H4 (cell line): ENCODE results near the gene STK24. TPM values are rescaled to one million over a fixed set of nuclear protein-coding genes. Genes with fewer than 3 reads are reported as not detected.
"Not testable (repeated sequence)": the region's sequence is repeated elsewhere in the genome, so short reads cannot be mapped to it uniquely, and the experiment has no call there.

ENCODE experiments used
- DNase-seq: peaks from one replicate; pipeline ENCODE4 v3.0.0-alpha.2; 2015; ENCODE audit warnings: low spot score
- total RNA-seq: library from RNA; depleted of rRNA; stranded (reverse); fragments of >200 nt; shearing (Covaris generic); gene quantifications from 2 replicates; pipeline ENCODE4 v1.2.3, GENCODE V29; 2014

Gene STK24
- total RNA-seq, 1 experiment from 2014 or later, result 57.3 TPM

- DNase-seq, result no peak
These were observed 140.5 kb downstream of the STK24 start for GRCh38 chr13:98436233-98436910.

DNA sequence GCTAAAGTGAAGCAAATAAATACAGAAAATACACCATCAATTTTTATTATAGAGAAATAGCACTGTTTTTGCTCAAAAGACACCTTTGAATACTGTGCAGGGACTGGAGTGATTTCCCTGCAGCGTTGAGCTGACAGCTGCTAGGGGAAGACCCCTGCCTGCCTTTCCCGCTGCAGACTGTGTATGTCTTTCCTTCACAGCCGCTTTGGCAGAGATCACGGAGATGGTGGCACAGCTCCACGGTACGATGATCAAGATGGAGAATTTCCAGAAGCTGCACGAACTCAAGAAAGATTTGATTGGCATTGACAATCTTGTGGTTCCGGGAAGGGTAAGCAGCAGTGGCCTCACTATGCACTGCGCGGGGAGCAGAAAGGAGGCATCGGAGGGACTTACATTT lies 141.5 kb downstream of the STK24 start:
- no peak for DNase-seq

DNA sequence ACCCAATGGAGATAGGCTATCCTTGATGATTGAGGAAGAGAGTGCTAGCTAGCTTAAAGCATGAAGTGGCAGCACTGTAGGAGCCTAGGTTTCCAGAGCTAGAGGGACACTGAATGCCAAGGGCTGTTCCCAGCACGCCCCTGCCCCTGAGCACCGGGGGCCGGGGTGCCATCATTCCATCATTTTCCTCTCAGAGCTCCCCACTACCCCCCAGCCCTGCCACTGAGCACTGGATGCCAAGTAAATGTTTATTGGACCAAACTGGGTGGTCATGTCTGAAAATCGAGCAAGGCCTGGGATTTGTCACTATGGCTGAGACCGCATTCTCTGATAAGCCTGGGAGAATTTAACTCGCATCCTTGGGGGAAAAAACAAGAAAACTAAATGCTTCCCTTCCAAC lies 142.8 kb downstream of the STK24 start:
- DNase-seq, result no peak

DNA sequence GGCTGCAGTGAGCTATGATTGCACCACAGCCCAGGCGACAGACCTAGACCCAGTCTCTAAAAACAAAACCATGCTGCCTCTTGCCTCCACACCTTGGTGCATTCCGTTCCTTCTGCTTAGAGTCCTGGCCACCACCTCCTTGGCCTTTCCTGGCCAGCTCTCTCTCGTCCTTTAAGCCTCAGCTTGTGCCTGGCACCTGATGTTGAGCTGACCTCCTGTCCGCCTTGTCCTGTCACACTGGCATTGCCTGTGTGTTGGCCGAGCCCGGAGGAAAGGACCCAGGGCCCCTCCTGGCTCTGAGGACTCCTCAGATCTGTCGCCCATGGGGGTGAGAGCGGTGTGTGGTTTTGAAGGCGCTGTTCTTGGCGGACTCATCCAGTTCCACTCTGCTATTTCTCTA lies 143.3 kb downstream of the STK24 start:
- no peak for DNase-seq

DNA sequence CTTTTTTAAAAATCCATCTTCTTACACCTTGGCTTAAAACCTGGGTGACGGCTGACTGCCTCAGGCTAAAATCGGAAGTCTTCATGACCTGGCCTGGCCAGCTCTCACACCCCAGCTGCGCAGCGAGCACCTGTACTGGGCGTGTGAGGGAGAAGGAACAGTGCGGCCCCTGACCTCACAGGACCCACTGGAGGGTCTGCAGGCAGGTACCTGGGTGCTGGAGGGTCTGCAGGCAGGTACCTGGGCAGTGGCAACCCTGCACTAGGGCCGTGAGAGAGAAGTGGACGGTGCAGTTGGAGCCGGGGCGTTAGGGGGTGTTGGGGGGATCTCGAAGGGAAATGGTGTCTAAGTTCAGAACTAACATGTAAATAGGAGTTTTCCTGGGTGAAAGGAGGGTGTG lies 144.3 kb downstream of the STK24 start:
- DNase-seq, result no peak

GRCh38 chr13:98429977-98430736 lies 146.8 kb downstream of the STK24 start:
- no peak for DNase-seq

GRCh38 chr13:98429531-98429930 lies 147.4 kb downstream of the STK24 start:
- DNase-seq, result no peak

- DNase-seq, result no peak
These were observed 147.8 kb downstream of the STK24 start for GRCh38 chr13:98429081-98429480.

- DNase-seq, result no peak
These were observed 148.5 kb downstream of the STK24 start for GRCh38 chr13:98428256-98428966.

DNA sequence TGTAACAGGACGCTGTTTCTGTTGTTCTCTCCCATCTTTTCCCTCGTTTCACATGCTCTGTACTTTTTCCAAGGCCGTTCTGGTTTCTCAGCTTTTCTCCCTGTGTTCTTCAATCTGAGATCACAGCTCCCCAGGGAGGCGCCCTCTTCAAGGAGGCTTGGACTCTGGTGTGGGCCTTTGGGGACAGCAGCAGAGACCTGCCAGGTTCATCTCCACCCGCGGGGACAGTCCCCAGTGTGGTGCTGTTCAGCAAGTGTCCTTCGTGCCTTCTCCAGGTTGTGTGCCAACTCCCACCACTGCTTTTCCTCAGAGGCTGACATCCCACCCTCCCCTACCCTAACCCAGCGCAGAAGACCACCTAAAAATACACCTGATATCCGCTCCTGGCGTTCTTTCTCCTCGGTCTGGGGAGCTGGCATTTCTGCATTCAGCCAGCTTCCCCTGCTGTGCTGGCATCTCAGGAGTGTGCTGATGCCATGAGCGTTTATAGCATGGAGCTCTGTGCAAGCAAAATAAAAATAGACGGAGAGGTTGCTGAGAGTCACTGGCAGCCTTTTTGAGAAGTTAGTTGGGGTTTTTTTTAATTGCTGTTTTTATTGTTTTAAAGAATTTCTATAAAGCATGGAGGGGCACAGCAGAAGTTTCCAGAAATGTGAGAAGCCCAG lies 149.4 kb downstream of the STK24 start:
- DNase-seq, result no peak

GRCh38 chr13:98423417-98423816 lies 153.5 kb downstream of the STK24 start:
- no peak for DNase-seq

- no peak for DNase-seq
These were observed 154.9 kb downstream of the STK24 start for GRCh38 chr13:98422046-98422445.

DNA sequence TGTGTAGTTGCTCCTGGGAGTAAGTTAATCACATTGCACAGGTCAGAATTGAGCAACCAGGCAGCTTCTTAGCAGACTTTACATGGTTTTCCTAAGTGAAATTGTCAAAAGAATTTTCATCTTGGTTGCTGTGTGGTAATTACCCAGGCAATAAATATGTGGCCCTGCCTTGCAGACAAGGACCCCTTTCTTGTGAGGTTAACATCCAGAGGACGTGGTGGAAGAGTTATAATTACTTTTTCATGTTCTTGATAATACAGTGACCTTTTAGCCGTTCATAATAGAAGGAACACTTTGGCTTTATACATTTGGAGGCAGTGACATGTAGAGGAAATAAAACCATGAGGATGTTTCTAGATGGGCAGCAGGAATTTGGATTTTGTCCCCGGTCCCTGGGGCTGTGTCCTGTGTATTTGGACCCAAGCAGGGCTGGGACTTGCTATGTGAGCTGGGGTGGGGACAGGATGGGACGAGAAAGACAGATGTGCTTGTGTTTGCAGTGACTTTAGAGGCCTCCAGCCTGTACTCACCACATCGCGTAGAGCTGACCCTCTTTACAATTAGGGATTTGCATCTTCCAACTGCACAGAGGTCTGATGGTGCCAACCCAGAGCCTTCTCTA lies 156.2 kb downstream of the STK24 start:
- DNase-seq, result no peak

GRCh38 chr13:98419786-98420553 lies 156.9 kb downstream of the STK24 start:
- no peak for DNase-seq

GRCh38 chr13:98416408-98416807 lies 160.5 kb downstream of the STK24 start:
- no peak for DNase-seq

- no peak for DNase-seq
These were observed 161.4 kb downstream of the STK24 start for GRCh38 chr13:98415326-98416070.

GRCh38 chr13:98413796-98414195 lies 163.1 kb downstream of the STK24 start:
- DNase-seq, result no peak

DNA sequence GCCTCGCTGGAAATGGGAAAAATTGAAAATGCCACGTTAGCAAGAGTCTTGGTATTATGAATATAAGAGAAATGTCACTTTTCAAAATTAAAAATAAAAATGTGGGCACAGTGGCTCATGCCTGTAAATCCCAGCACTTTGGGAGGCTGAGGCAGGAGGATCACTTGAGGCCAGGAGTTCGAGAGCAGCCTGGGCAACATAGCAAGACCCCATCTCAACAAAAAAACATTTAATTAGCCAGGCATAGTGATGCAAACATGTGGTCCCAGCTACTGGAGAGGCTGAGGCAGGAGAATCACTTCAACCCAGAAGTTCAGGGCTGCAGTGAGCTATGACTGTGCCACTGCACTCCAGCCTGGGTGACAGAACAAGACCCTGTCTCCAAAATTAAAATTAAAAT lies 163.6 kb downstream of the STK24 start:
- not testable (repeated sequence) for DNase-seq

- DNase-seq, result no peak
These were observed 165.2 kb downstream of the STK24 start for GRCh38 chr13:98411617-98412265.

DNA sequence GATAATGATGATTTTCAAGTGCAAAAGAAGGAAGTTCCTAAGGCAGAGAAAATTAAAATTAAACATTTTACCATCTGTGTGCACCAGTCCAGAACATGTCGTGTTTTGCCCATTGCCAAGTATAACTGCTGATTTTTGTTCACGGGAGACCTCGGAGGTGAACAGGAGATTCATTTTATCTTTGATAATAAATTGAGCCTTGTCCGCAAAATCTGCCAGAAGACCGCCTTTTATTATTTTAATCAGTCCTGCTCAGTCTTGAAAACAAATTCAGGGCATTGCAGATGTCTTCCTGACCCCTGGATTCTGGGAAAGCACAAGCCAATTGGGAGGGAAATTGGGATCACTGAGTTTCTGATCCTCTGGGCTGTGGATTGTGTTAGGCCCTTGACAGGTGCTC lies 165.9 kb downstream of the STK24 start:
- DNase-seq, result no peak
